PC-3 (cell line): ENCODE data around the gene MLLT10.

ENCODE experiments used
- EZH2 ChIP-seq: fragments of 300-600 bp; sonication (generic); IDR thresholded peaks from one replicate; pipeline ENCODE4 v1.6.1; 2017; ENCODE audit warnings: antibody characterized with exemption, mild to moderate bottlenecking, low read length; ENCODE audit not compliant: unreplicated experiment
- TF ChIP-seq, protein P1 (sequence below): fragments of 300-600 bp; sonication (generic); conservative IDR thresholded peaks from 2 replicates; pipeline ENCODE4 v1.5.1; 2017; ENCODE audit warnings: antibody characterized with exemption, low read depth, mild to moderate bottlenecking, low read length

DNA sequence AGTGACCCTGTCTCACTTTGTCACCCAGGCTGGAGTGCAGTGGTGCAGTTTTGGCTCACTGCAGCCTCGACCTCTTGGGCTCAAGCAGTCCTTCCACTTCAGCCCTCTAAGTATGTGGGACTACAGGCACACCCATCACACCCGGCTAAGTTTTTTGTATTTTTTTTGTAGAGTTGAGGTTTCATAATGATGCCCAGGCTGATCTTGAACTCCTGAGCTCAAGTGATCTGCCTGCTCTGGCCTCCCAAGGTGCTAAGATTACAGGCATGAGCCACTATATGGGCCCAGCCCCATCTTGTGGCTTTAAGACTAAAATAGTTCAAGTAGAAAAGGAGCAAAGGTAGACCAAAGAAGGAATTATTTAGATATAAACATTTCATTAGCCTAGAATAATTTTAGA, 65.5 kb downstream of the MLLT10 start:
- TF ChIP-seq, protein P1, sequence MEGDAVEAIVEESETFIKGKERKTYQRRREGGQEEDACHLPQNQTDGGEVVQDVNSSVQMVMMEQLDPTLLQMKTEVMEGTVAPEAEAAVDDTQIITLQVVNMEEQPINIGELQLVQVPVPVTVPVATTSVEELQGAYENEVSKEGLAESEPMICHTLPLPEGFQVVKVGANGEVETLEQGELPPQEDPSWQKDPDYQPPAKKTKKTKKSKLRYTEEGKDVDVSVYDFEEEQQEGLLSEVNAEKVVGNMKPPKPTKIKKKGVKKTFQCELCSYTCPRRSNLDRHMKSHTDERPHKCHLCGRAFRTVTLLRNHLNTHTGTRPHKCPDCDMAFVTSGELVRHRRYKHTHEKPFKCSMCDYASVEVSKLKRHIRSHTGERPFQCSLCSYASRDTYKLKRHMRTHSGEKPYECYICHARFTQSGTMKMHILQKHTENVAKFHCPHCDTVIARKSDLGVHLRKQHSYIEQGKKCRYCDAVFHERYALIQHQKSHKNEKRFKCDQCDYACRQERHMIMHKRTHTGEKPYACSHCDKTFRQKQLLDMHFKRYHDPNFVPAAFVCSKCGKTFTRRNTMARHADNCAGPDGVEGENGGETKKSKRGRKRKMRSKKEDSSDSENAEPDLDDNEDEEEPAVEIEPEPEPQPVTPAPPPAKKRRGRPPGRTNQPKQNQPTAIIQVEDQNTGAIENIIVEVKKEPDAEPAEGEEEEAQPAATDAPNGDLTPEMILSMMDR = no peak
- no peak for TF ChIP-seq EZH2
